HG03097 (cell line): Measurements from ENCODE around the gene ZNF627.
A peak's percentile ranks its signal among the peaks of the same experiment; 100 is the strongest.
"Not testable (repeated sequence)": the region's sequence is repeated elsewhere in the genome, so short reads cannot be mapped to it uniquely, and the experiment has no call there.

Experiments
- ATAC-seq: cut with Tn5 transposase; IDR thresholded peaks from one replicate; pipeline ENCODE4 v1.9.1; 2021; ENCODE audit not compliant: unreplicated experiment, low FRiP score

The ZNF627 gene

GRCh38 chr19:11573763-11574162 lies 23.5 kb upstream of the ZNF627 start:
- ATAC-seq: not testable (repeated sequence)

DNA sequence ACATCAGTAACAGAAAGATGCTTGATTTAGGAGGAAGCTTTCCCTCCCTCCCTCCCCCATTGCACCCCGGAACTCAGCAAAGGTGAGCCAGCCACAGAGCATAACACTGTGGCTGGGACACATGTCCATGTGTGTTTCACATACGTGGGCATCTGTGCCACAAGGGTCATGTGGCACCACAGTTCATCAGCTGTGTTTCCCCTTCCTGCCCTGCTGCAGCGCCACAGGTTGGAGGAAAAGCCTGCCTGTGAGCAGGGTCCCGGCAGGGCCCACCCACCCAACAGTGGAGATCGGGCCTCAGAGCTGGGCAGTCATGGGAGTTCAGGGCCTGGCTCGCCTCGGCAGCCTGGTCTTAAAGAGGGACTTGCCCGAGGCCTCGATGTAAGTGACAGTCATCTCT lies 22.6 kb upstream of the ZNF627 start:
- no peak for ATAC-seq

GRCh38 chr19:11576227-11576626 lies 21.1 kb upstream of the ZNF627 start:
- no peak for ATAC-seq

GRCh38 chr19:11577451-11578257 lies 19.6 kb upstream of the ZNF627 start, which contains the start of gene ACP5:
ACP5 (minus strand) TSS chr19:11577645; CDS start chr19:11577317, 328 bp downstream.
- ATAC-seq: no peak

DNA sequence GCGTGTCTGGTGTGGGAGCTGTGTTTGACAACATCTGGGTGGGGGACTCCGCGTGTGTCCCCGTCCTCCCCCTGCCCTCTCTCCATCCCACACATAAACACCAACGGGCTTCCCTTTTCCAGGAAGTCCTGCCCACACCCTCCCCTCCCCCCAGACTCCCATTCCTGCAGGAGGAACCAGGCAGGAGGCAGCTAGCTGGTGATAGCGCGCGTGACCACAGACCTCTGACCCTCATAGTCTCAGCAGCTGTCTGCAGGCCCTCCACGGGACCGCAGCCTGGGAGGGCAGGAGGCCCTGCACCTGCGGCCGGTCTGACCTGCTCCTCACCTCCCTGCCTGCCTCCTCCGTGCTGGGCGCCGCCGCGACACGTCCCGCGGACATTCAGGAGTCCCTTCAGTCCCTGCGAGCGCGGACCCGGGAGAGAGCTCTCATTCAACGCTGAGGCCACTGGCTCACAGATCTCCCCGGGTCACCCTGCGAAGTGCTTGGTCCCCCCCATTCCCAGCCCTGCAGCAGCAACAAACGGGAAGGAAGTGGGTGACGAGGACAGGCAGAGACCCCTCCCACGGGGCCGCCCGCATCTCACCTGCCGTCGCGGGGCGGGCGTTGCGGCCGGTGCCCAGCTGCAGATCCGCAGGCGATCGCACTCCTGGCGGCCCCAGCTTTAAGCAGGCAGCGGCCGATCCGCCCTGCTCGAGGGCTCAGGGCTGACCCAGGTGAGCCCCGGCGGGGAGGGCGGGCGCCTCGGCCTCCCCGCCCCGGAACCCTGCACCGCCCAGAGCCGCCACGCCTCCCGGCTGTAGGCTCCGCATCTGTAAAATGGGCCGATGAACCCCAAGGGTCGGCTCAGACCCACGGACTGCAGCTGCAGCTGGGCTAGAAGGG lies 18.8 kb upstream of the ZNF627 start:
- ATAC-seq: no peak

DNA sequence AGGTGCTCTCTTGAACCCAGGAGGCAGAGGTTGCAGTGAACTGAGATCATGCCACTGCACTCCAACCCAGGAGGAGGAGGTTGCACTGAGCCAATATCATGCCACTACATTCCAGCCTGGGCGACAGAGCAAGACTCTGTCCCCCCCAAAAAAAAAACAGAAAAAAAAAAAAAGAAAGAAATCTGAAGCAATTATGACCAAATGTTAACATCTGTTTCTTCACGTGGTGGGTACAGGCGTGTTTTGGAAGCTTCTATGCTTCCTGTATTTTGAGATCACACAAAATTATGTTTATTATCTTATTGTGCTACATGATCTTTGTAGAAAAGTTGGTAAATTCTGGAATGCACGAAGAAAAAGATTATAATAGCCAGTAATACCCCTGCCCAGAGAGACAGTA lies 17.2 kb upstream of the ZNF627 start:
- ATAC-seq: no peak

DNA sequence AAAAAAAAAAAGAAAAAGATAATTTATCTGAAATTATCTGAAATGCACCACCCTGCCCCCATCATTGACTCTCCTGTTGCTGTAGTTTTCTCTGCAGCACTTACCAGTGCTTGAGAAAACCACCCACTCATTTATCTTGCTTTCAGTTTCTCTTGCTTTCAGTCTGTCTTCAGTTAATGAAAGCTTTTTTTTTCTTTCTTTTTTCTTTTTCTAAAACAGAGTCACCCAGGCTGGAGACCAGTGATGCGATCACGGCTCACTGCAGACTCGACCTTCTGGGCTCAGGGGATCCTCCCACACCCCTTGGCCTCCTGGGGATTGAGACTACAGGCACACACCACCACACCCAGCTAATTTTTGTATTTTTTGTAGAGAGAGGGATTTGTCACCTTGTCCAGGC lies 15.5 kb upstream of the ZNF627 start:
- ATAC-seq: peak; percentile 64

- no peak for ATAC-seq
Measured at GRCh38 chr19:11586331-11586730, 11.0 kb upstream of the ZNF627 start.

GRCh38 chr19:11587302-11587974 lies 9.8 kb upstream of the ZNF627 start:
- ATAC-seq: no peak

GRCh38 chr19:11587975-11588631 lies 9.2 kb upstream of the ZNF627 start:
- ATAC-seq: no peak

DNA sequence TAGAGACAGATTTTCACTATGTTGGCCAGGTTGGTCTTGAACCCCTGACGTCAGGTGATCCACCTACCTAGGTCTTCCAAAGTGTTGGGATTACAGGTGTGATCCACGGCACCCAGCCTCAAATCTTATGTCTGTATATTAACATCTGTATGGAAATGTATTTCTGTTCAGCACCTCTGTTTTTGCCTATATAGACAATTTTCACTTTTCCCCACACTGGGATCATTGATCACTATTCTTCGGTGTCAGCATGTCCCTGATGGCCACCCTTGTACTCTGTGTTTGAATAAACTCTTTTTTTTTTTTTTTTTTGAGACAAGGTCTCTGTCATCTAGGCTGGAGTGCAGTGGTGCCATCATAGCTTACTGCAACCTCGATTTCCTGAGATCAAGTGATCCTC lies 3.2 kb upstream of the ZNF627 start:
- no peak for ATAC-seq

DNA sequence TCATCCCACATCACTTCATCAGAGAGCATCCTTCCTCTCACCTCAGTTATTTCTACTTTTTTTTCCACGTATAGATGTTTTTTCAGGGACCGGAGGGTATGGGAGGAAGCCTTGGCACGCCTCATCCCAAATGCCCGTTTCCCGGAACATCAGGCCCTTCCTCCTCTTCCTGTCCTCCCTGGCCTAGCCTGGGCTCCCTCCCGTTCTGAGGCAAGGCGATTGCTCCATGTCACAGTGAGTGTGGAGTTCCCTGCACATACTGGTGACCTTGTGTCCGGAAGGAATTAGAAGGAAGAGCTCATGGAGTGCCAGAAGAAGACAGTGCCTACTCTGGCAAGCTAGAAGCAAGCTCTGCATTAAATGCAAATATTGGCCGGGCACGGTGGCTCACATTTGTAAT lies 1.1 kb upstream of the ZNF627 start:
- ATAC-seq: no peak

DNA sequence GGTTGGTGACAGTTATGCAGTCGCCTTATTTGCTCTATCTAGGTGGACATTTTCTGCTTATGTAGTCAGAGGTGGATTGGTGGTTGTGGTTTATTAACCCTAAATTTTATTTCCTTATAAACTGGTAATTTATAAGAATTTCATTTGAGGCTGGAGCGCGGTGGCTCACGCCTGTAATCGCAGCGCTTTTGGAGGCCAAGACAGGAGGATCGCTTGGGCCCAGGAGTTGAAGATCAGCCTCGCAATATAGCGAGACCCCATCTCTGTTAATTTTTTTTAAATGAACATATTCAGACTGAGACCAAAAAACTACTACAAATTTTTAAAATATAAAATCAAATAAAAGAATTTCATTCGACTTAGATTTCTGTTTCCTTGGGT lies 810 bp downstream of the ZNF627 start:
- no peak for ATAC-seq

GRCh38 chr19:11598746-11599145 lies 1.5 kb downstream of the ZNF627 start:
- no peak for ATAC-seq

GRCh38 chr19:11599704-11600103 lies 2.4 kb downstream of the ZNF627 start:
- not testable (repeated sequence) for ATAC-seq

- ATAC-seq: no peak
Measured at GRCh38 chr19:11606484-11606883, 9.2 kb downstream of the ZNF627 start.

DNA sequence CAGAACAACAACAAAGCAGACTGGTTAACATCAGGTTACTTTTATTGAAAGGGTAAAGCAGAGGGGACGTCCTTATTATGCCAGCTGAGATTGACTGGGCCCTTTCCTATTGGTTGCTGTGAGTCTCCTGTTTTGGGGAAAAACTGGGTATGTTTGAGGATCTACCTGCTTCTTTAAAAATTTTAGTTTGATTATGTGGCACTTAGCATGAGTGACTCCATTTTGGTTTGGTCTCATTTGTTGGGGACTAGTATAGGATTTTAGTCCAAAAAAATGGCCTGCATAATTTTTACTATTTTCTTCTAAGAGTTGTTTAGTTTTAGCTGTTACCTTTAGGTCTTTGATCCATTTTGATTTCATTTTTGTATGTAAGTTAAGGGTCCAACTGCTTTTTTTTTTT lies 14.4 kb downstream of the ZNF627 start:
- ATAC-seq: no peak

DNA sequence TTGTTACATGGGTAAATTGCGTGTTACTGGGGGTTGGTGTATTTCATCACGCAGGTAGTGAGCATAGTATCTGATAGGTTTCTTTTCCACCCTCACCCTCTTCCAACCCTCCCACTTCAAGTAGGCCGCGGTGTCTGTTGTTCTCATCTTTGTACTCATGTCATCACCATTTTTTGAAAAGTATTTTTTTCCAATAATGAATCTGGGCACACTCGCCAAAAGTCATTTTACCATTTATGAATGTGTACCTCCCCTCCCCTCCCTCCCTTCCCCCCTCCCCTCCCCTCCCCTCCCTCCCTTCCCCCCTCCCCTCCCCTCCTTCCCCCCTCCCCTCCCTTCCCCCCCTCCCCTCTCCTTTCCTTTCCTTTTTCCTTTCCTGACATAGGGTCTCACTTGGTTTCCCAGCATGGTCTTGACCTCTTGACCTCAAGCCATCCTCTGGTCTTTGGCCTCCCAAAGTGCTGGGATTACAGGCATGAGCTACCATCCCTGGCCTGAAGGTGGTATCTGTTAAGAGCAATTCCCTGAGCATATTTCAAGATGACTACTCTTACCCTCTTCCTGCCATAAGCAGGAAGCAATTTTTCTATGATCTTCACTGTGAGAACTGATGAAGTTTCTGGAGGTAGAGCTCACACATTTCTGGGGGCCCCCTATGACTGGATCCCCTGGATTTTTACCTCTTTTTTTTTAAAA lies 15.7 kb downstream of the ZNF627 start:
- ATAC-seq: no peak

DNA sequence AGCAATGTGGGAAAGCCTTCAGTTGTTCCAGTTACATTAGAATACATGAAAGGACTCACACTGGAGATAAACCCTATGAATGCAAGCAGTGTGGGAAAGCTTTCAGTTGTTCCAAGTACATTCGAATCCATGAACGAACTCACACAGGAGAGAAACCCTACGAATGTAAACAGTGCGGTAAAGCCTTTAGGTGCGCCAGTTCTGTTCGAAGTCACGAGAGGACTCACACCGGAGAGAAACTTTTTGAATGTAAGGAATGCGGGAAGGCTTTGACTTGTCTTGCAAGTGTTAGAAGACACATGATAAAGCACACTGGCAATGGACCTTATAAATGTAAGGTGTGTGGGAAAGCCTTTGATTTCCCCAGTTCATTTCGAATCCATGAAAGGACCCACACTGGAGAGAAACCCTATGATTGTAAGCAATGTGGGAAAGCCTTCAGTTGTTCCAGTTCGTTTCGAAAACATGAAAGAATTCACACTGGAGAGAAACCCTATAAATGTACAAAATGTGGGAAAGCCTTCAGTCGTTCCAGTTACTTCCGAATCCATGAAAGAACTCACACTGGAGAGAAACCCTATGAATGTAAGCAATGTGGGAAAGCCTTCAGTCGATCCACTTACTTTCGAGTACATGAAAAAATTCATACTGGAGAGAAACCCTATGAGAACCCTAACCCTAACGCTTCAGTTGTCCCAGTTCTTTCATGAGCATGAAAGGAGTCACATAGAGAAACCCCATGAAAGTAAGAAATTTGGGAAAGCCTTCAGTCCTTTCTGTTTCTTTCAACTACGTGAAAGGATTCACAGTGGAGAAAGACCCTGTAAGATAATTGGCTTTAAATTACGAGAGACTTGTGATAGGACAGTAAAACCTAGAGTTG lies 20.1 kb downstream of the ZNF627 start:
- ATAC-seq: no peak
